Stimulated activated CD8-positive, alpha-beta memory T cell treated with anti-CD3 and anti-CD28 coated beads, Interleukin-2, amount 100 ng/mL, for 48 hours (primary cell): ENCODE measurements around the gene CCL25.

Experiments used
- DNase-seq, 2 donors: peaks; one replicate each; pipeline ENCODE4 v3.0.0-alpha.2; 2020; ENCODE audit warnings: low read depth in 2 of 2

The CCL25 gene

GRCh38 chr19:8045872-8046568 lies 6.5 kb upstream of the CCL25 start:
- no peak for DNase-seq

DNA sequence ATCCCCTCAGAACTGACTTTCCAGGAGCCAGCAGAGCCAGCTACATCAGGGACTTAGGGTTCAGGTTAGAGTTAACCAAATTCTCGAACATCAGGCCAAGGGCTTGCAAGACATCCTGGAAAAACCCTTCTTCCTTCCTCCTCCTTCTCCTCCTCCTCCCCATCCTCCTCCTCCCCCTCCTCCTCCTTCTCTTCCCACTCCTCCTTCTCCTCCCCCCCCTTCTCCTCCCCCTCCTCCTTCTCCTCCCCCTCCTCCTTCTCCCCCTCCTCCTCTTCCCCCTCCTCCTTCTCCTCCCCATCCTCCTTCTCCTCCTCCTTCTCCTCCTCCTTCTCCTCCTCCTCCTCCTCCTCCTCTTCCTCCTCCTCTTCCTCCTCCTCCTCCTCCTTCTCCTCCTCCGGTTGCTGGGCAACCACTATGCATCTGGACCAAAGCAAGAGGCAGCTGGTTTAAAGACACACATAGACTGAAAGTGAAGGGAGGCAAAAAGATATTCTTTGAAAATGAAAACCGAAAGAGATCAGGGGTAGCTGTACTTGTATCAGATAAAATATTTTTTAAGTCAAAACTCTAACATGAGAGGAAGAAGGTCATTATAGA lies 5.9 kb upstream of the CCL25 start:
- DNase-seq, result no peak

GRCh38 chr19:8050274-8051096 lies 2.1 kb upstream of the CCL25 start:
- peak; percentile 77 to 94 for DNase-seq

- no peak for DNase-seq
These were observed 1.6 kb downstream of the CCL25 start for GRCh38 chr19:8054169-8054568.

- DNase-seq, result no peak
These were observed 4.0 kb downstream of the CCL25 start for GRCh38 chr19:8056533-8056932.

DNA sequence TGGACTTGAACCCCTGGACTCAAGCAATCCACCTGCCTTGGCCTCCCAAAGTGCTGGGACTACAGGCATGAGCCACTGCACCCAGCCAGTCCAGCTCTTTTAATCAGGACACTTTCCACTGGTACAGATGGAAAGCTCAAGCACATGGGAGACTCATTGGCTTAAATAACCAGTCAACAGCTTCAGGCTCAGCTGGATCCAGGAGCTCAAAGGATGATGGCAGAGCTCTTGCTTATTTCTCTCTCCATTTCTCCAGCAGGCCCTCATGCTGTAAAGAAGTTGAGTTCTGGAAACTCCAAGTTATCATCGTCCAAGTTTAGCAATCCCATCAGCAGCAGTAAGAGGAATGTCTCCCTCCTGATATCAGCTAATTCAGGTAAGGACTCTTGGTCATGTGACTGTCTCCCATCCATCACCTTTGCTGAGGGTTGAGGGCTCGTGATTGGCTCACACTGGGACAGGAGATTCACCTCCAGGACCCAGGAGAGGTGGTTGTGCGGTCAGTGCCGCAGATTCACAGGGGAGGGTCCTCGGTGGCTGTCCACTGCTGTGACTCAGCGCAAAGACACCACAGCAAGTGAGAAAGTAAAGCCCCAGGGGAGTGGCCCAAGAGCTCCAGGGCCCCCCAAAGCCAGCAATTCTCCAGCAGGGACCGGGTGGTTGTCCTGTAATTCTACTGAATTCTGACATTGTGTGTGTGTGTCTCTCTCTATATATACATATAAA lies 5.1 kb downstream of the CCL25 start:
- DNase-seq, result no peak

DNA sequence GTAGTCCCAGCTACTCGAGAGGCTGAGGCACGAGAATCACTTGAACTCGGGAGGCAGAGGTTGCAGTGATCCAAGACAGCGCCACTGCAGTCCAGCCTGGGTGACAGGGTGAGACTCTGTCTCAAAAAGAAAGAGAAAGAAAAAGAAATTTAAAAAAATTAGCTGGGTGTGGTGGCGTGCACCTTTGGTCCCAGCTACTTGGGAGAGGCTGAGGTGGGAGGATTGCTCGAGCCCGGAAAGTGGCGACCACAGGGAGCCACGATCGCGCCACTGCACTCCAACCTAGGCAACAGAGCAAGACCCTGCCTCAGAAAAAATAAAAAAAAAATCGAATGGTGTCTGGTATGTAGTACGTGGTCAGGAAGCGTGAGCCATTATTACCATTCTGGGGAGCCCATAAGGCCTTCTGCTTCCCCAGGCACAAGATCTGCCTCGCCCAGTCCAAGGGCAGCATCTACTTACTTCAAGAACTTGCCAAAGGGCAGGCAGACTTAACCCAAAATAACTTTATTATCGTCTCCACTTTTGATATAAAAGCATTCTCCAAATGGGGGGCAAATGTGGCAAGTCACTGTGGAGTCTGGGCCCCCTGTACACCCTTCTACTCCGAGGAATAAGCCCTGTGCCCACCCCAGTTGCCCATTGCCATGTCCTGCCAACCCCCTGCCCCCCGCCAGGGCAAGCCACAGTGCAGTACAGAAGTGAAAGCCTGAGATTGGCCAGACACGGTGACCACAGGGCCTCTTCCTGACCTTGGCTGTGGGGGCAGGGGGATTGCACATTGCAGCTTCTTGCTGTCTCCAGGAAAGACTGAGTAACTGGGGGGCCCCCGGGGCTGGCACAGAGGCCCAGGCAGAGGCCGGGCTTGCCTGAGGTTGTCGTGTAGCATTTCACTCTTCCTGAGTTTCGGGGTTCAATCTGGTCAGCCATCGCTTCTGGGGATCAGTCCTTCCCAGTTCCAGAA lies 12.6 kb downstream of the CCL25 start:
- DNase-seq, result no peak

GRCh38 chr19:8065875-8066261 lies 13.3 kb downstream of the CCL25 start:
- DNase-seq, result no peak

- DNase-seq, result no peak
These were observed 16.8 kb downstream of the CCL25 start for GRCh38 chr19:8069096-8069973.

DNA sequence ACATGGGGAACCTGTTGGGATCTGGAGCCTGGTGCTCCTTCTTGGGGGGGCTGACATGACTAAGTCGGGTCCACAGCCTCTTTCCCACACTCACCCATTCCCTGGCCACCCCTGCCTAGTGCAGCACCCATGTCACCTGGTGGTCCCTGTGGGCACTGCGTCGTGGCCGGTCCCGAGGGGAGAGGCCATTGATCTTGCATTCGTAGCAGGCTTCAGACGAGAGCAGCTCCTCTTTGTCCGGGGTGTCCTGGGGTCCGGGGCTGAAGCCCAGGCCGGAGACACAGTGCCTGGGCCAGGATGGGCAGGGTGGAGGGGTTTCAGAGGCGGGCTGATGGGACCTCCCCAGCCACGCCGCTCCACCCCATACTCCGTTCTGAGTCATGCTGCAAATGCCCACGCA lies 19.4 kb downstream of the CCL25 start:
- no peak for DNase-seq

- no peak for DNase-seq
These were observed 21.9 kb downstream of the CCL25 start for GRCh38 chr19:8074501-8074900.

DNA sequence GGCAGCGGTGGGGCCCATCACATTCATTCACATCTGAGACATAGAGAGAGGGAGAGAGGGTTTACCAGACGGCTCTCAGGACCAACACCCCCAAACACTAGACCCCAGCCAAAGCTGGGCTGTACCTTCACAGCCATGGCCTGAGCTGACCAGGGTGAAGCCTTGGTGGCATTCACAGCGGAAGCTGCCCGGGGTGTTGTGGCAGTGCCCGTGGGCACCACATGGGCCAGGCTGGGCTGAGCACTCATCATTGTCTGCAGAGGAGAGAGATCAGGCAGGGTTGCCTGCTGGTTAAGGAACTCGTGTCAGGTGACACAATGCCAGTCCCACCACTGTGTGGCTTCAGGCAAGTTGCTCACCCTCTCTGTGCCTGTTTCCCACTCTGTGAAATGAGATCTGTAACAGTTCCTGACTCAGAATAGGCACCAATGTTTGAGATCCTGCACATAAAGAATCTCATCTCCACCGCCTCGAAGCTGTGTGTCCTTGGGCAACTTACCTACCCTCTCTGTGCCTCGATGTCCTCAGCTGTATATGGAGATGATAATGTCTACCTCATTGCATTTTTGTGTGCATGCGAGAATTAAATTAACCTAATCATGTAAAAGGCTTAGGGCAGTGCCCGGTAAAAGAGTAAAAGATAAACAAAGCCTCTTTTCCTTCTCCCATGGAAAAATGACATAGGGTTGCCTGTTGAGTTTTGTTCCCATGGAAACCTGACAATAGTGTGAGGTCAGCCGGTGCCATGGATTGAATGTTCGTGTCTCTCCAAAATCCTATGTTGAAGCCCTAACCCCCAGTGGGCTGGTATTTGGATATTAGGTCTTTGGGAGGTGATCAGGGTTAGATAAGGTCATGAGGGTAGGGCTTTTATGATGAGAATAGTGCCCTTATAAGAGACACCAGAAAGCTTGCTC lies 22.9 kb downstream of the CCL25 start:
- DNase-seq, result no peak

GRCh38 chr19:8079988-8080387 lies 27.4 kb downstream of the CCL25 start:
- no peak for DNase-seq

DNA sequence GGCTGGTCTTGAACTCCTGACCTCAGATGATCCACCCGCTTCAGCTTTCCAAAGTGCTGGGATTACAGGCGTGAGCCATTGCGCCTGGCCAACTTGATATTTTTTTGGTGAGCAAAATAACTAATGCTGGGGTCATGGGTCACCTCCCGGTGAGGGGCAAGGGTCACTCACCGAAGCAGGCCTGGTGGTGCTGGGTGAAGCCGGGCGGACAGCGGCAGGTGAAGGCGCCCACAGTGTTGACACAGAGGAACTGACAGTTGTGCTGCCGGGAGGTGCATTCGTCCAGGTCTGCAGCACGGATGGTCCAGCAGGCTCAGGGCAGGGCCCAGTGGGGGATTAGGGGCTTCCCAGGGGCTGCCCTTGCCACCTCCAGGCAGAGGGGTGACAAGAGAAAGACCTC lies 28.3 kb downstream of the CCL25 start:
- DNase-seq, result no peak

GRCh38 chr19:8081569-8082550 lies 29.3 kb downstream of the CCL25 start:
- no peak for DNase-seq

DNA sequence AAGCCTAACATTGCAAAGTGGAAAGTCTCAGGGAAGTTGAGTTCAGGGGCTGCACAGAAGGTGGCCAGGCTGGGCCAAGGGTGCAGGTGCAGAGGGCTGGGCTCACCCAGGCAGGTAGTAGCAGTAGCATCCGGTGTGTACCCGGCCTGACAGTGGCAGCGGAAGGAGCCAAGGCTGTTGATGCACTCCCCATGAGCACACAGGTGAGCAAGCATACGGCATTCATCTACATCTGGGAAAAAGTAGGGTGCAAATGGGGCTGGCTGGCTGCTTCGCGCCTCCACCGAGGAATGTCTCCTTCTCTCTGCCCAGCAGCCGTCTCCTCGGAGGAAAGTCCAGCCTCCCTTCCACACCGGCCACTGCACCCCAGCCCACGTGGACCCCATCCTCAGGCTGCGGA lies 30.6 kb downstream of the CCL25 start:
- DNase-seq, result no peak

- no peak for DNase-seq
These were observed 31.6 kb downstream of the CCL25 start for GRCh38 chr19:8084152-8084551.
